Measurements from ENCODE around the gene UBQLN1. TPM values are rescaled to one million over a fixed set of nuclear protein-coding genes. Genes with fewer than 3 reads are reported as not detected.
A peak's percentile ranks its signal among the peaks of the same experiment; 100 is the strongest.

Gene UBQLN1
- total RNA-seq, 2 experiments from 2014 or later, result 88.9 to 92.9 TPM

DNA sequence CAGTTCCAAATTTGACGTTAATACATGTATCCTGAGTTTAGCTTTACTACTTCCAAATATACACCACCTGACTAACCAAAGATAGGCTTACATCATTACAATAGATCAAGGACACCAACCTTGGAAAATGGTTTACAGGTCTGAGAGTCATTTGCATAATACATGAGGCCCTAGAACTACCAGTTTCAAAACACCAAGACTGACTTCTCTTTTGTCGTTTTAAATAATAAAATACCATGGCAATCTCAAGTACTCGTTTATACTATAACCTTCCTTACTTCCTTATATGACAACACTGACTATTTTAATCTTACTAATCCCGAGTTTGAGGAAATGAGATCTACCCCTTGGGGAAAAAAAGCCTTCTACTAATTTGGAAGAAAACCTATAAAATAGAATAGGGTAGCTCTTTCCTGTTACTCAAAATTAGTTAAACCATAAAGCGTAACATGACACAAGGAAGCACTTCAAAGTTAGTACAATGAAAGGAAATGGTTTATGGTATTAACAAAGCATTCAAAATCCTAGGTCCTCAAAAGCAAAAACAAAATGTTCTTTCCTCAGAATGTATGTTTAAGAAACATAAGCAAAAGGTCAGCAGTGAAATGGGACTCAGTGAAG lies 42.1 kb downstream of the UBQLN1 start:
- Mint-ChIP-seq H3K4me3 (no peak overlapping the region), H3K4me1 (peaks cover 31% of the 10 kb centered on the region), H3K27ac (peak overlapping the region; percentile 39), H3K27me3 (no peaks in the 10 kb centered on the region), H3K9me3 (no peaks in the 10 kb centered on the region), H3K36me3 (peaks cover 23% of the 10 kb centered on the region)
- DNase-seq, result no peak

DNA sequence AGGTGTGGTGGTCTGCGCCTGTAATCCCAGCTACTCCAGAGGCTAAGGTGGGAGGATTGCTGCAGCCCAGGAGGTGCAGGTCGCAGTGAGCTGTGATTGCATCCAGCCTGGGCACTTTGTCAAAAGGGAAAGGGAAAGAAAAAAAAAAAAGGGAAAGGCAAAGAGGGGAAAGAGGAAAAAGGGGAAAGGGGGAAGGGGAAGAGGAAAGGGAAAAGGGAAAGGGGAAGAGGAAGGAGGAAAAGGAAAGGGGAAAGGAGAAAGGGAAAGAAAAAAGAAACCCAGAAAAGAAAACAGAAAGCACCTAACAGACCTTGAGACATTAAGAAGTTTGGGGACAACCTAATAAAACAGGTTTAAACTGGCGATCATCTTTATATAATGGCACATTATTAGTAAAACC lies 44.8 kb downstream of the UBQLN1 start:
- Mint-ChIP-seq H3K9me3 (no peaks in the 10 kb centered on the region), H3K4me1 (peaks cover 24% of the 10 kb centered on the region), H3K27me3 (no peaks in the 10 kb centered on the region), H3K4me3 (no peak overlapping the region), H3K27ac (no peak overlapping the region), H3K36me3 (peaks cover 23% of the 10 kb centered on the region)
- DNase-seq, result no peak

DNA sequence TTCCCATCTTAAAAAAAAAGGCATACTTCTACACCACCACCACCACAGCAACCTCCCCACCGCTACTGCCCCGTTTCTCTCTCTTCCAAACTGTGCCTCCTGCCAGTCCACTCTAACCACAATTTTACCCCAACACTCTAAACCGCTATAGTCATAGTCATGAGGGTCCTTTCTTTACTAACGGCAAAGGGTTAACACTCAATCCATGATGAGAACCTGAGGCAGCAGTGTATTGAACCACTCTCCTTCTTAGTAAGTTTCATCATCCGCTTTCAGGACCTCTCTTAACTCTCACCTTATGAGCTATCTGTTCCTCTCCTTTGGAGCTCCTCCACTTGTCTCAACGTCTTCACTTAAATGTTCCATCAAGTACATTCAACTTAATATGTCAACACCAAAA lies 50.8 kb downstream of the UBQLN1 start:
- H3K9me3 Mint-ChIP-seq, result no peaks in the 10 kb centered on the region
- no peak for DNase-seq
- peaks cover 3% of the 10 kb centered on the region for H3K4me1 Mint-ChIP-seq
- H3K4me3 Mint-ChIP-seq, result no peak overlapping the region
- H3K27ac Mint-ChIP-seq, result no peak overlapping the region
- peaks cover 30% of the 10 kb centered on the region for H3K36me3 Mint-ChIP-seq
- H3K27me3 Mint-ChIP-seq, result no peaks in the 10 kb centered on the region

DNA sequence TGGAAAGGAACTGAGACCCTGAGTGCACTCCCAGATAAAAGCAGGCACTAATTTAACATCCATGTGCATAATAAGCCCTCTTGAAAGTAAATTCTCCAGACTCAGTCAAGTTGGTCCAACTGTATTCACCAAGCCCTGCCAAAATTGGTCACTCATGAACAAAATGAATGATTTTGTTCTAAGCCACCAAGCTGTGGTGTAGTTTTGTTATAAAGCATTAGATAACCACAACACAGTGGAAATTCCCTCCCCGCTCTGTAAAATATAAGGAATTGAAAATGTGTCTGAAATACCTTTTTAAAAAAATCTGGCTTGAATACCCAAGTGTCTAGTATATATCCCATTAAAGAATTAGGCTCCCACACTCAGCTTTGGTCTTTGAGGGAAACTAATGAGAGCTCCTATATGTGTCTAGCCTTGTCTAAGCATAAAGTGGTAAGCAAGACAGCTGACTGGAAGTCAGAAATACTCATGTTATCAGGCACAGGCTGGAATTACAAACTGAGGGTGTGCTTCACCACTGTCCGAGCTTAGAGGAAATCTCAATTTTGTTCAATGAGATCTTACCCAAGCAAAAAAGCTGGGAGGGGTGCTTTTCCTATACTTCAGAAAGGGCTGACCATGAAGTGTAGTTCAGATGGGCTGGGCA lies 51.6 kb downstream of the UBQLN1 start:
- no peak overlapping the region for H3K4me3 Mint-ChIP-seq
- no peaks in the 10 kb centered on the region for H3K9me3 Mint-ChIP-seq
- peaks cover 3% of the 10 kb centered on the region for H3K4me1 Mint-ChIP-seq
- DNase-seq, result no peak
- peaks cover 33% of the 10 kb centered on the region for H3K36me3 Mint-ChIP-seq
- H3K27me3 Mint-ChIP-seq, result no peaks in the 10 kb centered on the region
- H3K27ac Mint-ChIP-seq, result peak overlapping the region; percentile 53

DNA sequence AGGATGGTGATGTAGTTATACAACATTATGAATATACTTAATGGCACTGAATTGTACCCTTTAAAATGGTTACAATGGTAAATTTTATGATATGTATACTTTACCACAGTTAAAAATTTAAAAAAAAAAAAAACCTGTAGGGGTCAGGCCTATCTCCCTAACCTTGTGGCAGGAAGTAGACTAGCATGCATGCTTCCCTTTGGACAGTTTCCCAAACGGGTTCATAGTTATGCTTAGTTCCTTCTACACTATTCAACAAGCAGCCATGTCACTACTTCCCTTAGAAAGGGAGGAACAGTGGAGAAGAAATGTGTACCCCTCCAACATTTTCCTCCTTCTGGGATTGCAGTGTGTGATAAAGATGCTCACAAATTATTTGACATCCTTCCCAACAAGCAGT lies 52.3 kb downstream of the UBQLN1 start:
- H3K9me3 Mint-ChIP-seq, result no peaks in the 10 kb centered on the region
- H3K36me3 Mint-ChIP-seq, result peaks cover 33% of the 10 kb centered on the region
- H3K4me1 Mint-ChIP-seq, result peaks cover 3% of the 10 kb centered on the region
- no peak for DNase-seq
- no peak overlapping the region for H3K27ac Mint-ChIP-seq
- H3K4me3 Mint-ChIP-seq, result no peak overlapping the region
- no peaks in the 10 kb centered on the region for H3K27me3 Mint-ChIP-seq

DNA sequence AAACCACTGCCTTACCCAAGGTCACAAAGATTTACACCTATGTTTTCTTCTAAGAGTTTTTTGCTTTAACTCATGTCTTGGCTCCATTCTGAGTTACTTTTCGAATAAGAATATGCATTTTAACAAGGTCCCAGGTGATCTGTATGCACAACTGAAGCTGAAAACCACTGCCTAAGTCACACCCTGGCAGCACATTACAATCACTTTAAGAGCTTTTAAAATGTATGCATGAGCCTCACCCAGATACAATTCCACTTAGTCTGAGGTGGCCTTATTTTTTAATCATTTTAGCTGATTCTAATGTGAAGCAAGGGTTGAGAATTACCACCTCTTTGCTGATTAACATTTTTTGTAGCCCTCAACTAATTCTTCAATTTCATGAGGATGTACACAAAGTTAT lies 55.3 kb downstream of the UBQLN1 start:
- H3K9me3 Mint-ChIP-seq, result no peaks in the 10 kb centered on the region
- no peak for DNase-seq
- peaks cover 35% of the 10 kb centered on the region for H3K36me3 Mint-ChIP-seq
- no peaks in the 10 kb centered on the region for H3K27me3 Mint-ChIP-seq
- no peak overlapping the region for H3K4me3 Mint-ChIP-seq
- H3K4me1 Mint-ChIP-seq, result peaks cover 3% of the 10 kb centered on the region
- H3K27ac Mint-ChIP-seq, result no peak overlapping the region

DNA sequence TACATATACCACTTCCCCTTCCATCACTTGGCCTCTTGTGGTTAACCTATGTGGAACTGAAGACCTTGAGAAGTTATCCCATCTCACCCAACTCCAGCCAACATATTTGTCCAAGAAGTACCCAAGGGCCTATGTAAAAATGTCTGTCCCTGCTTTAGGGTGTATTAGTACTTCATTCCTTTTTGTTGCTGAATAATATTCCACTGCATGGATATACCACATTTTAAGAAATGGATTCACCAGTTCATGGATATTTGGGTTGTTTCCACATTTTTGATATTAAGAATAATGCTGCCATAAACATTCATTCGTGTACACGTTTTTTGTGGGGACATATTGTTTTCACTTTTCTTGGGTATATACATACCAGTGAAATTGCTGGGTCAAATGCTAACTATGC lies 56.2 kb downstream of the UBQLN1 start:
- H3K4me1 Mint-ChIP-seq, result peaks cover 3% of the 10 kb centered on the region
- peaks cover 35% of the 10 kb centered on the region for H3K36me3 Mint-ChIP-seq

DNA sequence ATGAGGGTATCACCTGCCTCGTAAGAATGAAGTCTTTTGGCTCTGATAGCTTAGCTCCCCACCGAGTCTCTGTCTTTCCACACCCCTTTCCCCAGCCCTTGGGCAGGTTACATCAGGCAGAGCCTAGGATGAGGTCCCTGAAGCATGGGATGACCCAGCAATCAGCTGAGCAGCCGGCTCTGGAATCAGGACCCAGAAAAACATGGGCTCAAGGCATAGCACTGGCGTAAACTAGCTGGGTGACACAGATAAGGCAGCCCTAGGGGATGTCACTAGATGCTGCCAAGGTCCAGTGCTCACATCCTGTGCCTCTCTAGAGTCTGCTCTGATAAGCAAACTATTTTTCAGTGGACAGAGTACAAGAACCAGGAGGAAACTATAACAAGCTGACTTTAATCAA lies 58.2 kb downstream of the UBQLN1 start:
- DNase-seq, result no peak
- H3K36me3 Mint-ChIP-seq, result peaks cover 27% of the 10 kb centered on the region
- H3K4me1 Mint-ChIP-seq, result peaks cover 3% of the 10 kb centered on the region
- no peak overlapping the region for H3K27ac Mint-ChIP-seq
- no peak overlapping the region for H3K4me3 Mint-ChIP-seq
- no peaks in the 10 kb centered on the region for H3K9me3 Mint-ChIP-seq
- H3K27me3 Mint-ChIP-seq, result no peaks in the 10 kb centered on the region

More for the DNA sequence above, 56.2 kb downstream of the UBQLN1 start:
- Mint-ChIP-seq H3K9me3 (no peaks in the 10 kb centered on the region), H3K27ac (no peak overlapping the region), H3K4me3 (no peak overlapping the region), H3K27me3 (no peaks in the 10 kb centered on the region)
- DNase-seq, result no peak

DNA sequence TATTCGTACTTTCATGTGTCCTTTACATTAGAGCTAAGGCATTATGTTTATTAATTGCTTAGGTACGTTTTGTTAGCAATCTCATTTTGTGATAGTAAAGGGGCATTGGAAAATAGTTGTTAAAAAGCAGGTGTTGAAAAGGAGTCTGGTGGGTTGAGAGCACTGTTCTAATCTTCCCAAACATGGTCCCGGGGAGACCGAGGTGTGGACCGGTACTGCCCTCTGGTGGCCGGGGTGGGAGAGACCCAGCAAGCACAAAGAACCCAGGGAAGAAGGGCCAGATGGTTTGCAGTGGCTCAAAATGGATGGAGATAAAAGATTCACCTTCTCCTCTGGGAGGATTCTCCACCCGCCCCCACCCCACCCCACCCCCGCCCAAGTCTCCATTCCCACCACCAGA lies 58.7 kb downstream of the UBQLN1 start:
- no peaks in the 10 kb centered on the region for H3K27me3 Mint-ChIP-seq
- H3K4me1 Mint-ChIP-seq, result peaks cover 3% of the 10 kb centered on the region
- DNase-seq, result peak; percentile 62
- H3K36me3 Mint-ChIP-seq, result peaks cover 23% of the 10 kb centered on the region
- no peak overlapping the region for H3K4me3 Mint-ChIP-seq
- no peaks in the 10 kb centered on the region for H3K9me3 Mint-ChIP-seq
- H3K27ac Mint-ChIP-seq, result no peak overlapping the region

DNA sequence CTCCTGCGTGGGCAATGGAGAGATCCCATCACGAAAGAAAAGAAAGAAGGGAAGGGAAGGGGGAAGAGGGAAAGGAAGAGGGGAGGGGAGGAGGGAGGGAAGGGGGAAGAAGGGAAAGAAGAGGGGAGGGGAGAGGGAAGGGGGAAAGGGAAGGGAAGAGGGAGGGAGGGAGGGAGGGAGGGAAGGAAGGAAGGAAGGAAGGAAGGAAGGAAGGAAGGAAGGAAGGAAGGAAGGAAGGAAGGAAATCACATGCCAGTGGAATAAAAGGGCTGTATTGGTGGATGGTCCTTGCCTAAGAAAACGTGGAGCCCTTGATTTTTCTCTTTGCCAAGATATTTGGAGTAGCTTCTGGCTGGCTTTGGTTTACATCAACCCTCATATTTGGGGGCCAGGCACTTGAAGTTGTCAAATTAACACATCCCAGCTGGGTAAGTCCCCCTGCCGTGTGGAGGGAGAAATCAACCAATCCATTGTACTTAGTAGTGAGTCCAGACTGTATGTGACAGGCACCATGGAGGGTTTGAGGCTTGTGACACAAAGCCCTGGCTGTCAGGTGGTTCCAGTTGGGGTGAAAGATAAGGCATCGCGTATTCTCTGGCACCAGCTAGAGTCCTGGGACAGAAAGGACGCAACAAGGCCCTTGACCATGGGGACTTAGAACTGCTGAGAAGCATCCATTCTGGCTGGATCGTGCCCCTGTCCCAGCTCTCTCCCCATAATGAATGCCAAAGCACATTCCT lies 61.1 kb downstream of the UBQLN1 start:
- Mint-ChIP-seq H3K9me3 (no peaks in the 10 kb centered on the region), H3K4me3 (no peak overlapping the region), H3K4me1 (peaks cover 3% of the 10 kb centered on the region), H3K27ac (no peak overlapping the region), H3K36me3 (peaks cover 3% of the 10 kb centered on the region), H3K27me3 (no peaks in the 10 kb centered on the region)
- no peak for DNase-seq

DNA sequence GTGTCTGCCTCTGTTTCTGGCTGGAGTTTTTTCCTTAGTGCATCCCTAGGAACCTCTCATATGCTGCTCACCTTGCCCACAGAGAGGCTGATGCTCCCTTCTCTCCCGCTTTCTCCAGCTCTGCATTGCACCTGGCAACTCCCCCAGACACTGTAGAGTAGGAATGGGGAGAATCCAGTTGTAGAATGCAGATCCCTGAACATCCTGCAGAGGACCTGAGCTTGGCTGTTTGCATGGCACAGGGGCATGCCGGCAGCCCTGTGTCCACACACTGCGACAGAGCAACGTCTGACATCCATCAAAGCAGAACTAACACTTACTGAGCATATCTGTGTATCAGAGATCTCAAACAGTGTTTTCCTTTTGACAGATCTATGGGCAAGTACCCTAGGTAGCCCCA lies 65.0 kb downstream of the UBQLN1 start:
- no peak overlapping the region for H3K27ac Mint-ChIP-seq
- no peak for DNase-seq
- H3K4me1 Mint-ChIP-seq, result peaks cover 3% of the 10 kb centered on the region
- H3K4me3 Mint-ChIP-seq, result no peak overlapping the region
- H3K36me3 Mint-ChIP-seq, result no peaks in the 10 kb centered on the region
- no peaks in the 10 kb centered on the region for H3K9me3 Mint-ChIP-seq
- no peaks in the 10 kb centered on the region for H3K27me3 Mint-ChIP-seq

DNA sequence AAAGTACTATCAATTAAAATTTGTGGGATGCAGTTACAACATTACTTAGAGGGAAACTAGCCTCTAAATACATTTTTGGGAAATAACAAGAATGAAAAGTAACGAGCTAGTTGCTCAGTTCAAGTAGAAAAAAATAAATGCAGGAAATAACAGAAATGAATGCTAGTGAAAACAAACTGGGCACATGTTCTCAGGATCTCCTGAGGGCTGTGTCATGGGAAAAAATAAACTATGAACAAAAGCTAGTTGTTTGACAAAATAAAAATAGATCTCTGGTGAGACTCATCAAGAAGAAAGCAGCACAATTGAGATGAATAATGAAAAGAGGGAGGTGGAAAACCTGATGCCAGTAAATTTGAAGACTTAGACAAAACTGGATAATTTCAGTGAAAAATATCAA lies 68.5 kb downstream of the UBQLN1 start:
- Mint-ChIP-seq H3K4me3 (no peak overlapping the region), H3K9me3 (no peaks in the 10 kb centered on the region), H3K36me3 (no peaks in the 10 kb centered on the region), H3K27ac (no peak overlapping the region), H3K27me3 (no peaks in the 10 kb centered on the region), H3K4me1 (no peaks in the 10 kb centered on the region)
- DNase-seq, result no peak

DNA sequence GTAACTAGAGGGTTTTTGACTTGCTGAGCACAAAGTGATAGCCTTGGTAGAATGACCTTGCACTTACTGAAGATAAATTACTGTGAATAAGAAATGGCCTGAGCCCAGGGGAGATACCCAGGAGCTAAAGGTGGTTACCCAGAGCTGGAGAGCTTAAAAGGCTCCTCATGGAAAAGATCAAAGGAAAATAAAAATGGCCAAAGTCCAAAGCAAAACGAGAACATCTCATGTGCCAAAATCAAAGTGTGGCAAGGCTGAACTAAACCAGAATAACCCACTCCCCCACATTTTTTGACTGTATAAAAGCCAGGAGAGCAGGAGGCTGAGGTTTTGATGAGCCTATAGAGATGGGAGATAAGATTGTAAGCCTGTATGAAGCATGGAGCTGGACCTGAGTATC lies 70.4 kb downstream of the UBQLN1 start:
- no peaks in the 10 kb centered on the region for H3K9me3 Mint-ChIP-seq
- DNase-seq, result no peak
- no peaks in the 10 kb centered on the region for H3K36me3 Mint-ChIP-seq
- H3K4me3 Mint-ChIP-seq, result no peak overlapping the region
- no peaks in the 10 kb centered on the region for H3K27me3 Mint-ChIP-seq
- no peaks in the 10 kb centered on the region for H3K4me1 Mint-ChIP-seq
- H3K27ac Mint-ChIP-seq, result no peak overlapping the region

DNA sequence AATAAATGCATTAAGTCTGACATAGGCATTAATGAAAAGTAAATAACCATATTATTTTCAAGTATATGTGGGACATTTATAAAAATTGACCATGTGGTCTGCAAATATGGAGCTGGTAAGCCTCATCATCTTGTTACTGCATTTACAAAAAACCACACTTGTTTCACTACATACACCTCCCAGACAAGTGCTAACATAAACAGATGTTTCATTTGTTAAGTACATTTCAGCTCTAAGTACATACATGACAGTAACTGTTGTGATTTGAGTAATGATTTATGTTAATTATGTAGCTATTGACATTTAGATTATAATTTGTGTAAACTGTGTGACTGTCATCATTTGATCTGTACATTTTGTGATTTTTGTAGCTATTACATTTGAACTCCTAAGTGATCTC lies 70.9 kb downstream of the UBQLN1 start:
- H3K27me3 Mint-ChIP-seq, result no peaks in the 10 kb centered on the region
- no peaks in the 10 kb centered on the region for H3K4me1 Mint-ChIP-seq
- H3K9me3 Mint-ChIP-seq, result no peaks in the 10 kb centered on the region
- no peak for DNase-seq
- H3K36me3 Mint-ChIP-seq, result peaks cover 4% of the 10 kb centered on the region
- no peak overlapping the region for H3K27ac Mint-ChIP-seq
- H3K4me3 Mint-ChIP-seq, result no peak overlapping the region

DNA sequence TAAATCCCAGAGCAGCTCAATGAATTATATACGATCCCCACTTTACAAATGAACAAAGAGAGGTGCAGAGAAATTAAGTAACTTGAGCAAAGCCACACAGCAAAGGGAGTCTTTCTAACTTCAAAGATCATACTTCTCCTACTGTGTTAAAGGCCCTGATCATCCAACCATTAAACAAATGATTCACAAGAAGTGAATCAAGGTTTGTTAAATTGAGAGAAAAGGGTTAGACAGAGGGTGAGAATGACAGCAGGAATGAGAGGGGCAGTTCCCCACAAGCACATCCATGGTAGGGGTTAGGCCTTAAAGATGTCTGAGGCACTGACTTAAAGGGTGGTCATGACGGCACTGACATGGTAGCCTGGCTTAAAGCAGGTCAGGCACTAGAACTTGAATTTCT lies 74.1 kb downstream of the UBQLN1 start:
- Mint-ChIP-seq H3K27ac (no peak overlapping the region), H3K4me3 (no peak overlapping the region), H3K4me1 (no peaks in the 10 kb centered on the region), H3K27me3 (no peaks in the 10 kb centered on the region), H3K36me3 (peaks cover 11% of the 10 kb centered on the region), H3K9me3 (no peaks in the 10 kb centered on the region)
- no peak for DNase-seq

DNA sequence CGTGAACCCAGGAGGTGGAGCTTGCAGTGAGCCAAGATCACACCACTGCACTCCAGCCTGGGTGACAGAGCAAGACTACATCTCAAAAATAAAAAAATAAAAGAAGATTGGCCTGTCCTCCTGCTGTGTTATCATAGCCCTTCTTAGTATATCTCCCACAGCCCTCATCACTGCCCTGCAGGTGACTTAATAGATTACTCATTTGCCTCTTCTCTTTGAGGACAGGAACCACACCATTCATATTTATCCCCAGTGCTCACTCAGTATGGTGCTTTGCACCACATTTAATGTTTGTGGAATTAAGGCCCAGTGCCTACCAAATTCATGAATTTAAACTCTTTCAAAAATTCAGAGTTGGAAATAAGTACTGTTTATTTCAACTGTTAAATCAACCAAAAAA lies 74.5 kb downstream of the UBQLN1 start:
- Mint-ChIP-seq H3K4me3 (no peak overlapping the region), H3K27ac (no peak overlapping the region), H3K36me3 (peaks cover 12% of the 10 kb centered on the region), H3K4me1 (no peaks in the 10 kb centered on the region), H3K27me3 (no peaks in the 10 kb centered on the region), H3K9me3 (no peaks in the 10 kb centered on the region)
- DNase-seq, result no peak
